Thyroid gland (tissue), 4 donors: ENCODE data around the gene MYL10.

Experiments
- POLR2A ChIP-seq, 2 donors: fragments of 450-650 bp; IDR thresholded peaks; one replicate each; pipeline ENCODE4 v1.6.1; 2017; ENCODE audit warnings: antibody characterized with exemption in 2 of 2, mild to moderate bottlenecking in 2 of 2, moderate library complexity in 1 of 2
- TF ChIP-seq, protein P1 (sequence below), 6 experiments: fragments of 200-600 bp in 3 of 6; fragments of 450-650 bp in 3 of 6; sonication (generic) in 3 of 6; IDR thresholded peaks; one replicate each; pipeline ENCODE4 v1.5.1; 2016 to 2019; ENCODE audit warnings: antibody characterized with exemption in 6 of 6, mild to moderate bottlenecking in 2 of 6, inconsistent platforms in 1 of 6, moderate library complexity in 1 of 6

DNA sequence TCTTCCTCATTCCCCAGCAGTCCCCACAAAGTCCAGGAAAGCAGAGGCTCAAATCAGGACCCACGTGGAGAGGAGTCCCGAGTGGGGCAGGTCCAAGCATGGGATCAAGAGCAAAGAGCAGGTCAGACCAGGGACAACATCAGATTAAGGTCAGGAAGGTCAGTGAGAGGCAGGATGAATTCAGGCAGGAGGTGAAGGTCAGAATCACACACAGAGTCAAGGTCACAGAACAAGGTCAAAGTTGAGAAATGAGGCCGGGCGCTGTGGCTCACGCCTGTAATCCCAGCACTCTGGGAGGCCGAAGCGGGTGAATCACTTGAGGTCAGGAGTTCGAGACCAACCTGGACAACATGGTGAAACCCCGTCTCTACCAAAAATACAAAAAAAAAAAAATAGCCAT is 2.3 kb downstream of the MYL10 start:
- TF ChIP-seq POLR2A (IDR thresholded peaks at IDR 0.05): no peak
- TF ChIP-seq, protein P1, sequence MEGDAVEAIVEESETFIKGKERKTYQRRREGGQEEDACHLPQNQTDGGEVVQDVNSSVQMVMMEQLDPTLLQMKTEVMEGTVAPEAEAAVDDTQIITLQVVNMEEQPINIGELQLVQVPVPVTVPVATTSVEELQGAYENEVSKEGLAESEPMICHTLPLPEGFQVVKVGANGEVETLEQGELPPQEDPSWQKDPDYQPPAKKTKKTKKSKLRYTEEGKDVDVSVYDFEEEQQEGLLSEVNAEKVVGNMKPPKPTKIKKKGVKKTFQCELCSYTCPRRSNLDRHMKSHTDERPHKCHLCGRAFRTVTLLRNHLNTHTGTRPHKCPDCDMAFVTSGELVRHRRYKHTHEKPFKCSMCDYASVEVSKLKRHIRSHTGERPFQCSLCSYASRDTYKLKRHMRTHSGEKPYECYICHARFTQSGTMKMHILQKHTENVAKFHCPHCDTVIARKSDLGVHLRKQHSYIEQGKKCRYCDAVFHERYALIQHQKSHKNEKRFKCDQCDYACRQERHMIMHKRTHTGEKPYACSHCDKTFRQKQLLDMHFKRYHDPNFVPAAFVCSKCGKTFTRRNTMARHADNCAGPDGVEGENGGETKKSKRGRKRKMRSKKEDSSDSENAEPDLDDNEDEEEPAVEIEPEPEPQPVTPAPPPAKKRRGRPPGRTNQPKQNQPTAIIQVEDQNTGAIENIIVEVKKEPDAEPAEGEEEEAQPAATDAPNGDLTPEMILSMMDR (IDR thresholded peaks at IDR 0.05): no peak
